Astrocyte of the spinal cord (primary cell): ENCODE data around the gene KIF13A.

Experiments
- DNase-seq: peaks from one replicate; pipeline ENCODE4 v3.0.0; 2011; ENCODE audit warnings: low read depth, low spot score
- H3K4me3 ChIP-seq: 2 replicates; pipeline ENCODE4 v1.5.1; 2011; ENCODE audit warnings: low read depth, mild to moderate bottlenecking, low read length, moderate library complexity
- in situ Hi-C: cut with HindIII; loops from 2 replicates; pipeline ENCODE4 v1.10.0; 2017; ENCODE audit warnings: low sequenced_read_pairs
- TF ChIP-seq, protein P1 (sequence below): IDR thresholded peaks from 2 replicates; pipeline ENCODE4 v1.5.1; 2012; ENCODE audit warnings: low read depth, mild to moderate bottlenecking, low read length, inconsistent platforms

The KIF13A gene

DNA sequence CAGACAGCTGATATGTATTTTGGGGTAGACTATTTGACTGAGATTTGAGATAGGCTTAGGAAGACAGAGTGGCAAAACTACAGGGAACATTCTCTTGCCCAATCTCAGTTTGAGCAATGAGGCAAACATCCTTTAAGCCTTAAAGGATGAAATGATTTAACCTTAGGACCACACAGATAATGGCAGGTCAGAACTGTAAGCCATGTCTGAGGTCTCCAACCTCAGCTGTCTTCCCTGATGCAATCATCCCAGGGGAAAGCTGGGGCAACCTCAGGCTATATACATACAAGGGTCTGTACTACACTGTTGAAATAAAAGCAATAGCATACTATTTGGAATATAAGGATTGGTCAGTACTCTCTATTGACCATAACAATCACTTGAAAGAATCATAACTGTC lies 196.9 kb downstream of the KIF13A start:
- H3K4me3 ChIP-seq = no peak overlapping the region
- no peak for DNase-seq
- TF ChIP-seq, protein P1, sequence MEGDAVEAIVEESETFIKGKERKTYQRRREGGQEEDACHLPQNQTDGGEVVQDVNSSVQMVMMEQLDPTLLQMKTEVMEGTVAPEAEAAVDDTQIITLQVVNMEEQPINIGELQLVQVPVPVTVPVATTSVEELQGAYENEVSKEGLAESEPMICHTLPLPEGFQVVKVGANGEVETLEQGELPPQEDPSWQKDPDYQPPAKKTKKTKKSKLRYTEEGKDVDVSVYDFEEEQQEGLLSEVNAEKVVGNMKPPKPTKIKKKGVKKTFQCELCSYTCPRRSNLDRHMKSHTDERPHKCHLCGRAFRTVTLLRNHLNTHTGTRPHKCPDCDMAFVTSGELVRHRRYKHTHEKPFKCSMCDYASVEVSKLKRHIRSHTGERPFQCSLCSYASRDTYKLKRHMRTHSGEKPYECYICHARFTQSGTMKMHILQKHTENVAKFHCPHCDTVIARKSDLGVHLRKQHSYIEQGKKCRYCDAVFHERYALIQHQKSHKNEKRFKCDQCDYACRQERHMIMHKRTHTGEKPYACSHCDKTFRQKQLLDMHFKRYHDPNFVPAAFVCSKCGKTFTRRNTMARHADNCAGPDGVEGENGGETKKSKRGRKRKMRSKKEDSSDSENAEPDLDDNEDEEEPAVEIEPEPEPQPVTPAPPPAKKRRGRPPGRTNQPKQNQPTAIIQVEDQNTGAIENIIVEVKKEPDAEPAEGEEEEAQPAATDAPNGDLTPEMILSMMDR = no peak
- in situ Hi-C loops = no loop called here

DNA sequence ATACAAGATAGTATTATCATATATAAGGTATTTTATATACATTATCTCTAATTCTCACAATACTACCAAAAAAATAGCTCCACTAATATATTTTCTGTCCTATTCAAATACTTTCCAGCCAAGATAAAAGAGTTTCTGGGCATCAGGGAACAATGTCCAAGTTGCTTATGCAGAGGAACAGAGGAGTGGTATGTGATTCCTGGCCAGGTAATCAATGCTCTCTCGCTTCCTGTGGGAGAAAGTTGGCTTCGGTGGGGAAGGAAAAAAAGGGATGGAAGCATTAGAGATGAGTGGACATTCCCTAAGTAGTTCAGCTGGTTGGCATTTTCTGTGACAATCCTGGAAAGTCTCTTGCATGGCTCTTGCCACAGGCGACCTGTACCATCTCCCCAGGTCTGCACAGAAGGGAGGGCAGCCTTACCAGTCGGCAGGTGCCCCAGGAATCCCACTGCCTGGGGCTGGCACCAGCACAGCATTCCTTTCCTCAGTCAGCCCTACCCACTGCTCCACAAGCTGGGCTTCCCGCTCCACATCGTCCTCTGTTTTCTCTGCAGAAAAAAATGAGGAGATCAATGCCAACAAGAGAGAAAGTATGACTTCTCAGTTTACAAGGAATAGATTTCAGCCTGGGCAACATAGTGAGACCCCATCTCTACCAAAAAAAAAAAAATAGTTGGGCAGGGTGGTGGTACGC lies 202.2 kb downstream of the KIF13A start:
- in situ Hi-C loops = no loop called here
- TF ChIP-seq, protein P1 = no peak
- no peak overlapping the region for H3K4me3 ChIP-seq
- no peak for DNase-seq

DNA sequence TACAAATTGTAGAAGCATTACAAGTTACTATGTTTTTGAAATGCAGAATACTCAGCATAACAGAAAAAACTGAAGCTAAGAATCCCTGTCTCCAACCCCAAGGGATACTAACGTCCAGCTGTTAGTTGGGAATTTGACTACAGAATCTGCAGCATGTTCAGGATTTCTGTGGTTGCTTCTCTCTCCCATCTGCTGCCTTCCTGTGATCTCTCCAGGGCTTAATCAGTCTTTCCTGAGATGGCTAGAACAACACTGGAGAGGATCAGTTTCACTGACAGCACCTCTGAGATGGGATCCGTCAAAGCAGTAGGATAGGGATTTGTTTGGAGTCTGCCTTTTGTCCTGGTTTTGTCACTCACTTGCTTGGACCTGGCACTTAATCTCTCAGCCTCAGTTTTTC lies 207.4 kb downstream of the KIF13A start:
- TF ChIP-seq, protein P1 = no peak
- DNase-seq = no peak
- H3K4me3 ChIP-seq = no peak overlapping the region
- in situ Hi-C loops = no loop called here

DNA sequence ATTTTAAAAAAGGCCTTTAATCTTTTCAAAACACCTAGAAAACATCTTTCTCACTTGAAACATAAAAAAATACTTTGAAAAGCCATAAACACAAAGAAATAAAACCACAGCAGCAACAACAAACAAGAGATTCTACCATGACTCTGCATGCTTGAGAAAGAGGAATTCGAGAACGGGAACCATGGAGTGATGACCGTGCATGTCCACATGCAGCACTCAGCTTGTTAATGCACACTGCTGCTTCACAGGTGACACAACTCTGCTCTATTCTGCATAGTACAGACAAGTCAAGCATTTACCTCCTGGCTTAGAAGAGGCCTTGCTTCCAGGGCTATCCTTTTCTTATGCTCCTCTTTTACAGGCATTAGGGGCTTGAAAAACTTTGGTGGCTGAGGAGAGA lies 215.8 kb downstream of the KIF13A start:
- no peak for DNase-seq
- TF ChIP-seq, protein P1 = no peak
- in situ Hi-C loops = no loop called here
- no peak overlapping the region for H3K4me3 ChIP-seq

DNA sequence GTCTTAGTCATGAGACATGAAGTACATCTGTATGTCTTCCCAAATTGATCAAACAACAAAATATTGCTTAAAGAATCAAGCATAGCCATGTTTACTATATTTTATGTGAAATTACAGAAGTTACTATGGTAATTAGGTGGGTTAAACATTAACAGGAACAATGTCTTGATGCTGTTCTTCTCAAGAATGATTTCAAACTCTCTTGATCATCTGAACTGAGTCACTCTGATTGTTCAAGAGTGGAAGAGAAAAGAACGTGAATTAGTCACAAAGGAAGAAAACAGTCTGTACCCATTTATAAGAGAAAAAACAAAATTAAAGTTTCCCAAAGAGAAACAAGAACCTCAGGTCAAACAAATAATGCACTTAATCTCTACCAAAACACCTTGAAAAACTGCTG lies 218.6 kb downstream of the KIF13A start:
- no peak overlapping the region for H3K4me3 ChIP-seq
- TF ChIP-seq, protein P1 = no peak
- no peak for DNase-seq
- in situ Hi-C loops = no loop called here

DNA sequence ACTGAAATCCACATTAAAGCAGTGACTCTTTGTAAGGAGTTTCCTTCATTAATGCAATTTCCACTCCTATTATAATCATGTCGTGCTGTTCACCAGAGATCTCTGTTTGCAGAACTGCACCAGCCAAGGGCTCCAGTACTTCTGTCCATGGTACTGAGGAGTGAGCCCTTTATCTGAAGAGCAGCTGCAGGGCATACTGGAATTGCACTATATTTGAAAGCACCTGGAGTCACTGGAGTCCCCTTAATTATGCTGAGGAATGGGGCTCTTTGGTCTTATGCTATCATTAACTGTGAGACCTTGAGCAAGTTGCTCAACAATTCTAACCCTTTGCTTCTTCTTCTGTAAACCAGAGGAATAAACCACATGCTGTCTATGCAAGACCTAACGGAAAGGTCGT lies 219.0 kb downstream of the KIF13A start:
- TF ChIP-seq, protein P1 = no peak
- no peak overlapping the region for H3K4me3 ChIP-seq
- DNase-seq = peak; percentile 43
- in situ Hi-C loops = no loop called here
